Muscle layer of colon (tissue), 2 donors: Measurements from ENCODE around the gene SUSD2.

Experiments used
- H3K27ac ChIP-seq: one replicate; pipeline ENCODE4 v1.7.0; 2013; ENCODE audit warnings: low read depth, mild to moderate bottlenecking, low read length, moderate library complexity
- H3K27me3 ChIP-seq, 2 donors: one replicate each; pipeline ENCODE4 v1.7.0; 2013; ENCODE audit warnings: low read length in 2 of 2, mild to moderate bottlenecking in 2 of 2; ENCODE audit not compliant: insufficient read depth in 2 of 2, control insufficient read depth in 1 of 2
- H3K36me3 ChIP-seq: one replicate; pipeline ENCODE4 v1.7.0; 2013; ENCODE audit warnings: mild to moderate bottlenecking, low read length; ENCODE audit not compliant: insufficient read depth
- H3K4me1 ChIP-seq: one replicate; pipeline ENCODE4 v1.7.0; 2013; ENCODE audit warnings: mild to moderate bottlenecking, low read length; ENCODE audit not compliant: insufficient read depth
- H3K4me3 ChIP-seq, 2 donors: one replicate each; pipeline ENCODE4 v1.7.0; 2013; ENCODE audit warnings: low read length in 2 of 2, low read depth in 1 of 2, mild to moderate bottlenecking in 1 of 2, moderate library complexity in 1 of 2
- H3K9ac ChIP-seq: one replicate; pipeline ENCODE4 v1.7.0; 2013; ENCODE audit warnings: low read length
- H3K9me3 ChIP-seq: one replicate; pipeline ENCODE4 v1.7.0; 2013; ENCODE audit warnings: mild to moderate bottlenecking, low read length
- donor health status: abdominal sarcoma.
- donor health status: Adenocarcinoma of cecum.

SUSD2 gene

DNA sequence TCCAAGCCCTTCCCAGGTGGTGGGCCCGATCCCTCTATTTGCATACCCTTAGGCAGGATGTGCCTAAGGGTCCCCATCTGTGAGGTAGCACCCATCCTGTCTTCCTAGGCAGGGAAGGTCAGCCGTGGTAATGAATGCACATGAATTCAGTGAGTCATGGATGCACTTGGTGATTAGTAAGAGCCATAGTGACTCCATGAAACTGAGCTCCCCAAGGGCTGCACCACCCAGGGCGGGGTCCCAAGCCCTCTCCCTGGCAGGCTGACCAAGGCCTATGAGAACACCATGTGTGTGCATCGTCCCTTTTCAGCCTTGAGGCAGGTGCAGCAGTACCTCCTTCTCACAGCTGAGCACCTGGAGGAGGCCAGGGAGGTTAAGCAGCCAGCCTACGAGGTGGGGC lies 15.6 kb upstream of the SUSD2 start:
- H3K9me3 ChIP-seq, result no peaks in the 10 kb centered on the region
- no peak overlapping the region for H3K4me3 ChIP-seq
- H3K4me1 ChIP-seq, result peaks cover 41% of the 10 kb centered on the region
- H3K36me3 ChIP-seq, result peaks cover 54% of the 10 kb centered on the region
- peak overlapping the region; percentile 84 for H3K27ac ChIP-seq
- H3K9ac ChIP-seq, result no peak overlapping the region
- H3K27me3 ChIP-seq, result no peaks in the 10 kb centered on the region

DNA sequence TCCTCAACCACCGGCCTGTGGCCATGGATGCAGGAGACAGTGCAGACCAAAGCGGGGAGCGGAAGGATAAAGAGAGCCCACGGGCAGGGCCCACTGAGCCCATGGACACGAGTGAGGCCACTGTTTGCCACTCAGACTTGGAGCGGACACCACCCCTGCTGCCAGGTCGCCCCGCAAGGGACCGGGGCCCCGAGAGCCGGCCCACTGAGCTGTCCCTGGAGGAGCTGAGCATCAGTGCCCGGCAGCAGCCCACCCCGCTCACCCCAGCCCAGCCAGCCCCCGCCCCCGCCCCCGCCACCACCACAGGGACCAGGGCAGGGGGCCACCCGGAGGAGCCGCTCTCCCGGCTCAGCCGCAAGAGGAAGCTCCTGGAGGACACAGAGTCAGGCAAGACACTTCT lies 14.5 kb upstream of the SUSD2 start:
- Histone ChIP-seq H3K9me3 (no peaks in the 10 kb centered on the region), H3K4me3 (no peak overlapping the region), H3K27me3 (no peaks in the 10 kb centered on the region), H3K4me1 (peaks cover 30% of the 10 kb centered on the region), H3K36me3 (peaks cover 65% of the 10 kb centered on the region), H3K27ac (no peak overlapping the region), H3K9ac (no peak overlapping the region)

DNA sequence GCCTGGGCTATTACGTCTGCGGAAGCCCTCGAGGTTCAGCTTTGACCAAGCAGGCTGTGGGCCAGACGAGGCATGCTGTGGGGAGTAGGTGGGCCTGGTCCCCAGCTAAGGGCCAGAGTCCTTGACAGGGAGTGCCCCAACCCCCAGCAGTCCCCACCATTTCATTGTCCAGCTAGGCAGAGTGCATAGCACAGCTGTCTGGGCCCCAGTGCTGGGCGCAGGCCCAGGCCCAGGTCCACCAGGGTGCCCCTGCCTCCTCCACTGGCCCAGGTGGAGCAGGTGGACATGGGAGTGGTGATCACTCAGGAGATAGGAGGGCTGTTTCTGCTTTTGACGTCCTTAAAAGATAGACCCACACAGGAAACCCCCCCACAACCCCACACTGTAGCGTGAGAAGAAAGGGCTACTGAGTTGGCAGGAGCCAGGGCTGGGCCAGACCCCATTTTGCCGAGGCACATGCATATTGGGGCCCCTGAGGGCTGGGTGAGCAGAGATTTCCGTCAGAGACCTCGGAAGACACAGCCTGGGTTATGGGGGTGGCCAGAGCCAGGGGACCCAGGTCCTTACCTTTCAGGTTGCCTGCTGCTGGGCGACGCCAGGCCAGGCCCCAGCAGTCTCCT lies 11.7 kb upstream of the SUSD2 start:
- Histone ChIP-seq H3K27ac (no peak overlapping the region), H3K4me1 (peaks cover 7% of the 10 kb centered on the region), H3K9me3 (no peaks in the 10 kb centered on the region), H3K9ac (no peak overlapping the region), H3K36me3 (peaks cover 74% of the 10 kb centered on the region), H3K4me3 (no peak overlapping the region), H3K27me3 (no peaks in the 10 kb centered on the region)

GRCh38 chr22:24170188-24170587 lies 11.1 kb upstream of the SUSD2 start:
- Histone ChIP-seq H3K9ac (no peak overlapping the region), H3K9me3 (no peaks in the 10 kb centered on the region), H3K4me1 (peaks cover 10% of the 10 kb centered on the region), H3K27ac (no peak overlapping the region), H3K4me3 (no peak overlapping the region), H3K36me3 (peaks cover 70% of the 10 kb centered on the region), H3K27me3 (no peaks in the 10 kb centered on the region)

- Histone ChIP-seq H3K9ac (no peak overlapping the region), H3K36me3 (peaks cover 69% of the 10 kb centered on the region), H3K9me3 (no peaks in the 10 kb centered on the region), H3K27ac (no peak overlapping the region), H3K4me3 (no peak overlapping the region), H3K4me1 (peaks cover 15% of the 10 kb centered on the region), H3K27me3 (no peaks in the 10 kb centered on the region)
Measured at GRCh38 chr22:24170632-24171031, 10.7 kb upstream of the SUSD2 start.

DNA sequence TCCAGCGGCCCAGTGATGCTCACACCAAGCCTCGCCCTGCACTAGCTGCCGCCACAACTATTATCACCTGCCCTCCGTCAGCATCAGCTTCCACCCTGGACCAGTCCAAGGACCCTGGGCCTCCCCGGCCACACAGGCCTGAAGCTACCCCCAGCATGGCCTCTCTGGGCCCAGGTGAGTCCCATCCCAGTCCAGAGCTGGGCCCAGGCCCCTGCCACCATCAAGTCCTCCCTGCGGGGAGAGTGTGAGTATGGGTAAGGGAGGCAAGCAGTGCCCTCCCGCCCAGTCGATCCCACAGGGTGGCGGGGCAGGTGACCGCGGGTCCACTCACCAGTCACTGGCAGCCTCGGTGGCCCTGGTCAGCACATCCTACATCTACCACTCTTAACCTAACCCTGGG lies 9.5 kb upstream of the SUSD2 start:
- Histone ChIP-seq H3K9ac (no peak overlapping the region), H3K4me1 (peaks cover 27% of the 10 kb centered on the region), H3K4me3 (no peak overlapping the region), H3K27me3 (no peaks in the 10 kb centered on the region), H3K9me3 (no peaks in the 10 kb centered on the region), H3K36me3 (peaks cover 65% of the 10 kb centered on the region), H3K27ac (no peak overlapping the region)

- Histone ChIP-seq H3K27ac (peak overlapping the region; percentile 86), H3K9ac (peak overlapping the region; percentile 36)
Measured at GRCh38 chr22:24175160-24175808, 6.0 kb upstream of the SUSD2 start.

GRCh38 chr22:24176040-24176439 lies 5.2 kb upstream of the SUSD2 start:
- no peaks in the 10 kb centered on the region for H3K27me3 ChIP-seq
- no peaks in the 10 kb centered on the region for H3K9me3 ChIP-seq
- H3K4me3 ChIP-seq, result no peak overlapping the region
- no peak overlapping the region for H3K9ac ChIP-seq
- peaks cover 34% of the 10 kb centered on the region for H3K4me1 ChIP-seq
- peaks cover 44% of the 10 kb centered on the region for H3K36me3 ChIP-seq
- H3K27ac ChIP-seq, result peak overlapping the region; percentile 86

More at GRCh38 chr22:24175160-24175808, 6.0 kb upstream of the SUSD2 start:
- Histone ChIP-seq H3K4me1 (peaks cover 34% of the 10 kb centered on the region), H3K9me3 (no peaks in the 10 kb centered on the region), H3K36me3 (peaks cover 49% of the 10 kb centered on the region), H3K27me3 (no peaks in the 10 kb centered on the region), H3K4me3 (no peak overlapping the region)

GRCh38 chr22:24176630-24177029 lies 4.7 kb upstream of the SUSD2 start:
- Histone ChIP-seq H3K4me1 (peaks cover 34% of the 10 kb centered on the region), H3K27me3 (no peaks in the 10 kb centered on the region), H3K9ac (peak overlapping the region; percentile 9), H3K4me3 (no peak overlapping the region), H3K9me3 (no peaks in the 10 kb centered on the region), H3K36me3 (peaks cover 39% of the 10 kb centered on the region), H3K27ac (peak overlapping the region; percentile 86)

DNA sequence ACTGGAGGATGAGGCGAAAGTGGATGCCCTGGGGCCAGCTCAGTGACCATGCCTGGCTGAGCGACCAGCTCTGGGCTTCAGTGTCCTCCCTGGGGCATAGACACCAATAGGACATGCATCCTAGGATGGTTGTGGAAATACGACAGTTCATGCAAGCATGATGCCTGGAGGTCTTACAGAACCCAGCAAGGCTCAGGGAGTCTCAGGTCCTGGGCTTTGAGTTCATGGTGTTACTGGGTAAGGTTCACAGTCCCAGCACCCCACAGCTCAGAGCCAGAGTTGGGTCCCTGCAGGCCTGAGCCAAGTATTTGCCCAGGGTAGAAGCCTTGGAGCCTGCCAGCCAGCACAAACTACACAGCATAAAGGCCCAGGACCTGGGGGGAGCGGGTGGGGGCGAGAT lies 4.2 kb upstream of the SUSD2 start:
- no peak overlapping the region for H3K4me3 ChIP-seq
- peak overlapping the region; percentile 86 for H3K27ac ChIP-seq
- peaks cover 34% of the 10 kb centered on the region for H3K36me3 ChIP-seq
- H3K27me3 ChIP-seq, result no peaks in the 10 kb centered on the region
- H3K9ac ChIP-seq, result peak overlapping the region; percentile 9
- H3K4me1 ChIP-seq, result peaks cover 36% of the 10 kb centered on the region
- no peaks in the 10 kb centered on the region for H3K9me3 ChIP-seq

- no peaks in the 10 kb centered on the region for H3K9me3 ChIP-seq
- H3K4me1 ChIP-seq, result peaks cover 40% of the 10 kb centered on the region
- H3K9ac ChIP-seq, result no peak overlapping the region
- H3K36me3 ChIP-seq, result peaks cover 30% of the 10 kb centered on the region
- H3K4me3 ChIP-seq, result no peak overlapping the region
- H3K27me3 ChIP-seq, result no peaks in the 10 kb centered on the region
- peak overlapping the region; percentile 86 for H3K27ac ChIP-seq
Measured at GRCh38 chr22:24177456-24177855, 3.8 kb upstream of the SUSD2 start.

GRCh38 chr22:24178021-24178431 lies 3.3 kb upstream of the SUSD2 start:
- Histone ChIP-seq H3K27ac (peak overlapping the region; percentile 49), H3K27me3 (no peaks in the 10 kb centered on the region), H3K4me1 (peaks cover 42% of the 10 kb centered on the region), H3K9me3 (no peaks in the 10 kb centered on the region), H3K4me3 (no peak overlapping the region), H3K9ac (no peak overlapping the region), H3K36me3 (peaks cover 25% of the 10 kb centered on the region)
